ENCODE data around the gene MAP3K5.
"Not testable (repeated sequence)": the region's sequence is repeated elsewhere in the genome, so short reads cannot be mapped to it uniquely, and the experiment has no call there.

DNA sequence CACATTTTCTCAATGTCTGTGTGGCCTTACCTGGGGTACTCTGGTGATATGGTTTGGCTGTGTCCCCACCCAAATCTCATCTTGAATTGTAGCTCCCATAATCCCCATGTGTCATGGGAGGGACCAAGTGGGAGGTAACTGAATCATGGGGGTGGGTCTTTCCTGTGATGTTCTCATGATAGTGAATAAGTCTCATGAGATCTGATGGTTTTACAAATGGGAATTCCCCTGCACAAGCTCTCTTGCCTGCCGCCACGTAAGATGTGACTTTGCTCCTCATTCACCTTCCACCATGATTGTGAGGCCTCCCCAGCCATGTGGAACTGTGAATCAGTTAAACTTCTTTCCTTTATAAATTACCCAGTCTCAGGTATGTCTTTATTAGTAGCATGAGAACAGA is 201.4 kb downstream of the MAP3K5 start:
- TF ChIP-seq, protein P1, sequence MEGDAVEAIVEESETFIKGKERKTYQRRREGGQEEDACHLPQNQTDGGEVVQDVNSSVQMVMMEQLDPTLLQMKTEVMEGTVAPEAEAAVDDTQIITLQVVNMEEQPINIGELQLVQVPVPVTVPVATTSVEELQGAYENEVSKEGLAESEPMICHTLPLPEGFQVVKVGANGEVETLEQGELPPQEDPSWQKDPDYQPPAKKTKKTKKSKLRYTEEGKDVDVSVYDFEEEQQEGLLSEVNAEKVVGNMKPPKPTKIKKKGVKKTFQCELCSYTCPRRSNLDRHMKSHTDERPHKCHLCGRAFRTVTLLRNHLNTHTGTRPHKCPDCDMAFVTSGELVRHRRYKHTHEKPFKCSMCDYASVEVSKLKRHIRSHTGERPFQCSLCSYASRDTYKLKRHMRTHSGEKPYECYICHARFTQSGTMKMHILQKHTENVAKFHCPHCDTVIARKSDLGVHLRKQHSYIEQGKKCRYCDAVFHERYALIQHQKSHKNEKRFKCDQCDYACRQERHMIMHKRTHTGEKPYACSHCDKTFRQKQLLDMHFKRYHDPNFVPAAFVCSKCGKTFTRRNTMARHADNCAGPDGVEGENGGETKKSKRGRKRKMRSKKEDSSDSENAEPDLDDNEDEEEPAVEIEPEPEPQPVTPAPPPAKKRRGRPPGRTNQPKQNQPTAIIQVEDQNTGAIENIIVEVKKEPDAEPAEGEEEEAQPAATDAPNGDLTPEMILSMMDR (conservative IDR thresholded peaks at IDR 0.05 in 1 of 2, IDR thresholded peaks at IDR 0.05 in 1 of 2; ENCODE audit: low read depth in 1 of 2, low read length in 2 of 2), result not testable (repeated sequence)
- not testable (repeated sequence) for TF ChIP-seq EZH2 (IDR thresholded peaks at IDR 0.05; ENCODE audit: low read length, missing control alignments)
